Activated naive CD8-positive, alpha-beta T cell treated with anti-CD3 and anti-CD28 coated beads for 36 hours (primary cell): ENCODE results near the gene HOXC10. TPM values are rescaled to one million over a fixed set of nuclear protein-coding genes. Genes with fewer than 3 reads are reported as not detected.
A peak's percentile ranks its signal among the peaks of the same experiment; 100 is the strongest.

Source experiments
- DNase-seq: peaks from one replicate; pipeline ENCODE4 v3.0.0; 2021
- H3K27ac Mint-ChIP-seq: one replicate; pipeline ENCODE4 v1.8.0; 2022; ENCODE audit warnings: mild to moderate bottlenecking, moderate library complexity, mixed read lengths
- H3K27me3 Mint-ChIP-seq: one replicate; pipeline ENCODE4 v1.8.0; 2022; ENCODE audit warnings: mild to moderate bottlenecking, mixed read lengths
- H3K36me3 Mint-ChIP-seq: one replicate; pipeline ENCODE4 v1.8.0; 2021; ENCODE audit warnings: mild to moderate bottlenecking, mixed read lengths
- H3K4me1 Mint-ChIP-seq: one replicate; pipeline ENCODE4 v1.8.0; 2021; ENCODE audit warnings: mixed read lengths
- H3K4me3 Mint-ChIP-seq: one replicate; pipeline ENCODE4 v1.8.0; 2022; ENCODE audit warnings: mild to moderate bottlenecking, moderate library complexity, mixed read lengths
- H3K9me3 Mint-ChIP-seq: one replicate; pipeline ENCODE4 v1.8.0; 2022; ENCODE audit warnings: mixed read lengths
- total RNA-seq, 2 experiments: library from RNA; stranded (reverse); gene quantifications; one replicate each; pipeline ENCODE4 v1.2.3, GENCODE V29; 2021

Gene HOXC10
- total RNA-seq, 2 experiments from 2014 or later = not detected

DNA sequence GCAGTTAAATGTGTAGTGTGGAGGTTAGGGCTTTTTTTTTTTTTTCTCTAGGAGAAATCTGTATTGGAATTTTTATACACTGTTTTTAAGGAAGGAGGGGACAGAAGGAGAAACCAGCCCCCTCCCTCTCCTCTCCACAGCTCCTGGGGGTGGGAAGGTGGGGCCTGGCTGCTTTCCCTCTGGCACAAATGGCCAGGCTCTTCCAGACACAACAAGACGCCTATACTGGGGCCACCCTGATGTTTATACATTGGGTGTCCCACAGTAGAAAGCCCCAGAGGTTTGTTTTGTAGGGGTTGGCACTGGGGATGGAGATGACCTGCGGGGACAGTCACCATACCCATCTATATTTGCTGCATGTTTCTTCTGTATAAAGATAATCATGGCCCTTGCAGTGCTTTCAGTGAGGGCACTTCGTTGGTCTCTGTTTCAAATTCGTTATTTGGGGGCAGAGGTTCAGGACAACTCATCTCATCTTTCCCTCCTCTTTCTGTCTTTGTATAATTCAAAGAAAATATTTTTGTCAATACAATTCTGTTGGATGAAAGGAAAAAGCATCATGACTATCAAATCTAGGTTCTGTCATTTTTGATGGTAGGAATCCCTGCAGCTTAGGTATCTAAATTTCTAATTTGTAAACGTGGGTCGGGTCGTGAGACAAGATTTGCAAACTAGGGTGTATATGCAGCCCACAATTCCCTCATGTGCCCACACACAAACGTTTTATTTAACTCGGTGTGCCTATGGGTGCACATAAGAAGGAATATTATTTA, 7.9 kb upstream of the HOXC10 start:
- H3K36me3 Mint-ChIP-seq = peaks cover 6% of the 10 kb centered on the region
- peaks cover 22% of the 10 kb centered on the region for H3K4me1 Mint-ChIP-seq
- no peak for DNase-seq
- peaks cover 96% of the 10 kb centered on the region for H3K27me3 Mint-ChIP-seq
- no peak overlapping the region for H3K4me3 Mint-ChIP-seq
- H3K27ac Mint-ChIP-seq = no peak overlapping the region
- peaks cover 9% of the 10 kb centered on the region for H3K9me3 Mint-ChIP-seq

DNA sequence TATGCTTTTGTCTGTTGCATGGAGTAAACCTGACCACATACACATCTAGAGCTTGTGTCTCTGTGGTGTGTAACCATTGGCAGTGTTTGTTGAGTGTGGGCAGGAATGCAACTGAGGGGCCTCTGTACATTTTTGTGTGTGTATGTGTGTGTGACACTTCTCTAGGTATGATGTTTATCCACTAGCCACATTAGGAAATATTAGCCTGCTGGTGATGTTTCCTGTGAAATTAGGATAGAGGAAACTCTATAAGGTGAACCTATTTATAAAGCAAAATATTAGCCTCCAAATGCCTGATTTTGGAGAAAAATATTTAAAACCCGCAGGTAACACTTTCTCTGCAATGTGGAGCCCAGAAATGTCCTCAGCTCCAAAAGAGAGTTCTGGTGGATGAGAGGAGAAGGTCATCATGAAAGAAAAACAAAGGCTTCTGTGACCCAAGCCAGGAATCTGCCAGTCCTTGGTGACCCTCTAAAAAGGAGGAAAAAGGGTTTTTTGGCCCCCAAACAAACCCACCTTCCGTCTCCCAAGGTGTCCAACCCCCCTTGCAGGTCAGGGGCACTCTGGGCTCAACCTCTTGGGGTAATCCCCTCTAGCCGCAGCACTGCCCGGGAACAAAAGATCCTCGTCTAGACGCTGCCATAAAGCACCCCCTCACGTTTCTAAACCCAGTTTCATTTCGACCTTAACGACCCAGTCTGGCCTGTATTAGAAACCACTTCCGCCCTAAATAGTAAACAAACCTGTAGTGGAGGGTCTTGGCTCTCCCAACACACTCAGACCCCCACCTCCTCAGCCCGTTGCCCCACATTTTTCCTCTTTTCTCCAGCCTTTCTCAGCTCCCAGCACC, 7.1 kb upstream of the HOXC10 start:
- Mint-ChIP-seq H3K36me3 (peaks cover 6% of the 10 kb centered on the region), H3K4me3 (no peak overlapping the region), H3K27ac (no peak overlapping the region), H3K4me1 (peaks cover 22% of the 10 kb centered on the region), H3K27me3 (peaks cover 96% of the 10 kb centered on the region), H3K9me3 (peaks cover 8% of the 10 kb centered on the region)
- DNase-seq = no peak

DNA sequence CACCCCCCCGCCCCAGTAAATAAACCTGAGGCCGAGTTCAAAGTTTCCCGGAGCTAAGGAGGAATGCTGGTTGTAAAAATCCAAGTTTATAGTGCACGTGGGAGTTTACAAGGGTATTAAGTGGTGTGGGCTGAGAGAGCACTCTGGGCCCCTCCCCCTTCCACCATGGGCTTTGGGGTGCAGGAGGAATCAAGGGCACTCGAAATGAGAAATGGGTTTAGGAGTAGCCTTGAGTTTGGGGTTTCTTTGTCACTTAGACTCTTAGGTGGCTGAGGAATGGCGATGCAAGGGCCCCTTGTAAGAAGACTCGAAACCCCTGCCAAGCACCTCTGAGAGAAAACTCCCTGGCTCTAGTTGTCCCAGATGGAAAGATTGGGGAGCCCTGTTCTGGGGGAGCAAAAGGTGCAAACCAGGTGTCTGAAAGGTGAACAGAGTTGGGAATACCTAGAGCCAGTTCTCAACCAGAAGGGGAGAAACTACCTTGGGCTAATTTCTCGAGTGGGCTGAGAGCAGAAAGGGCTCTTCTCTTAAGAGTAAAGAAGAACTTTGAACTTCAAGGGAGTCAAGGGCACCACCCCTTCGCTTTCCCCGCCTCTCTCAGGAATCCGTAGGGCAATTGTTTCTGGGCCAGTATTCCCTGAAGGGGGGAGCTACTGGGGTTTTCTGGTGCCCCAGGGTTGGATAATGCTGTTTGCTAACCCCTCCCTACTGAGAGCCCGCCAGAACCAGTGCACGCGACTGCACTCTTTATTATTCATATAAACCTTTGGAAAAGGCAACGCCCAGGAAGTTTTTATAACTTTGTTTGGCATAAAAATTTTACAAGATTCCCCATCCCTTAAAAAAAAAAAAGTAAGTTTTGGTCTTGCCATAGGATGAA, 6.2 kb upstream of the HOXC10 start:
- H3K4me3 Mint-ChIP-seq = no peak overlapping the region
- peaks cover 15% of the 10 kb centered on the region for H3K4me1 Mint-ChIP-seq
- peaks cover 3% of the 10 kb centered on the region for H3K9me3 Mint-ChIP-seq
- peaks cover 98% of the 10 kb centered on the region for H3K27me3 Mint-ChIP-seq
- H3K27ac Mint-ChIP-seq = no peak overlapping the region
- DNase-seq = no peak
- no peaks in the 10 kb centered on the region for H3K36me3 Mint-ChIP-seq

DNA sequence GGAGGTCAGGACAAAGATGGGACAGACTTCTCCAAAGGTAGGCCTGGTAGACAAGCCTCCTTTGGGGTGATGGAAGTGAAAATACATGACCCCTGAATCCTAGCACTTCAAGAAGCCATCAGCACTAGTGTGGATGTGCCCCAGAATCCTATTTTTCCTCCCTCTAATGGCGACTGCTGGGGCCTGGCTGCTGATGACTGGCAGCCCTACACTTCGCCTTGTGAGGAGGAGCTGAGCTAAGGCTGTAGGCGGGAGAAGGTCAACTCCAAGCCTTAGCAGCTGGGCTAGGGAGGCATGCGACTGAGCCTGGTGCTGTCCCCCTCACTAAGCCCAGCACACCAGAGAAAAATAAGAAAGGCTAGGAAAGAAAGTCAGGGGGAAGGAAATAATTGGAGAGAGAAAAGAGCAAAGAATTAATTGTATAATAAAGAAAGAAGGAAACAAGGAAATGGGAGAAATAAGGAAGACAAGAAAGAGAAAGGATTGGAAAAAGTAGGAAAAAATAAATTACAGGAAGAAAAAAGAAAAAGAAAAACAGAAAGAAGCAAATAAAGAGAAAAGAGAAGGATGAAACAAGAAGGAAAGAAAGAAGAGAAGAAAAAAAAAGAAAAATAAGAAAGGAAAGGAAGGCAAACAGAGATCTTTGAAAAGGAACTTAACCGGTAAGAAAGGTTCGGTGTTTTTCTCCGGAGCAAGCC, 4.7 kb upstream of the HOXC10 start:
- no peak overlapping the region for H3K27ac Mint-ChIP-seq
- H3K4me3 Mint-ChIP-seq = no peak overlapping the region
- H3K27me3 Mint-ChIP-seq = peaks cover 97% of the 10 kb centered on the region
- H3K36me3 Mint-ChIP-seq = no peaks in the 10 kb centered on the region
- DNase-seq = no peak
- peaks cover 17% of the 10 kb centered on the region for H3K4me1 Mint-ChIP-seq
- H3K9me3 Mint-ChIP-seq = peaks cover 3% of the 10 kb centered on the region

DNA sequence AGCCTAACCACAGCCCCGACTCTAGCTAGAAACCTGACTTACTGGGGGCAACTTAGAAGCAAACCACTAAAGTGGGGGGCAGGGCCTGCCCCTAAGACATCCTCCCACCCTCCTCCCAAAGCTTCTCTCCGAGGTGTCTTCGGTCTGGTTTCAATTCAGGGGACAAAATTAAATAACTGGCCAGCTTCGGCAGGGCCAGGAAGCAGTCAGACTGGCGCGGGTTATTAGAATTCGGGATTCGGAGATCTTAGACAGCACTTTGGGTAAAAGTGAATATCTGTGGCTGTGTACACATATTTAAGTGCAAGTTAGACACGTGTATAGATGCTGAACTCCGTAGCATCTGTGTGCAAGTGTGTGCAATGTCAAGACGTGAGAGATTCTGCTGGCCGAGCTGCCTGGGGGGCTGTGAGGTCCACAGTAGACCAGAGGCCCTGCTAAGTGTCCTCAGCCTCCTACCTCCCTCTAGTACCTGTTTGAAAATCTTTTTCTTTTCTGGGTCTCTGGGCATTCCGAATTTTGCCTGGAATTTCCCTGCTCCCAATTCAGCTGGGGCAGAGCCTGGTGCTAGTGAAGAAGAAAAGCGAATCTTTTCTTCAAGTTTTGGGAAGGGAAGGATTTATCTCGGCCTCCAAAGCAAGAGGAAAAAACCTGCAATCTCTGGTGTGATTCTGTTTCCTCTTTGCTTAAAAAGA, 4.0 kb upstream of the HOXC10 start:
- Mint-ChIP-seq H3K27ac (no peak overlapping the region), H3K27me3 (peaks cover 97% of the 10 kb centered on the region), H3K4me3 (no peak overlapping the region), H3K9me3 (no peaks in the 10 kb centered on the region), H3K36me3 (no peaks in the 10 kb centered on the region), H3K4me1 (peaks cover 17% of the 10 kb centered on the region)
- DNase-seq = no peak

DNA sequence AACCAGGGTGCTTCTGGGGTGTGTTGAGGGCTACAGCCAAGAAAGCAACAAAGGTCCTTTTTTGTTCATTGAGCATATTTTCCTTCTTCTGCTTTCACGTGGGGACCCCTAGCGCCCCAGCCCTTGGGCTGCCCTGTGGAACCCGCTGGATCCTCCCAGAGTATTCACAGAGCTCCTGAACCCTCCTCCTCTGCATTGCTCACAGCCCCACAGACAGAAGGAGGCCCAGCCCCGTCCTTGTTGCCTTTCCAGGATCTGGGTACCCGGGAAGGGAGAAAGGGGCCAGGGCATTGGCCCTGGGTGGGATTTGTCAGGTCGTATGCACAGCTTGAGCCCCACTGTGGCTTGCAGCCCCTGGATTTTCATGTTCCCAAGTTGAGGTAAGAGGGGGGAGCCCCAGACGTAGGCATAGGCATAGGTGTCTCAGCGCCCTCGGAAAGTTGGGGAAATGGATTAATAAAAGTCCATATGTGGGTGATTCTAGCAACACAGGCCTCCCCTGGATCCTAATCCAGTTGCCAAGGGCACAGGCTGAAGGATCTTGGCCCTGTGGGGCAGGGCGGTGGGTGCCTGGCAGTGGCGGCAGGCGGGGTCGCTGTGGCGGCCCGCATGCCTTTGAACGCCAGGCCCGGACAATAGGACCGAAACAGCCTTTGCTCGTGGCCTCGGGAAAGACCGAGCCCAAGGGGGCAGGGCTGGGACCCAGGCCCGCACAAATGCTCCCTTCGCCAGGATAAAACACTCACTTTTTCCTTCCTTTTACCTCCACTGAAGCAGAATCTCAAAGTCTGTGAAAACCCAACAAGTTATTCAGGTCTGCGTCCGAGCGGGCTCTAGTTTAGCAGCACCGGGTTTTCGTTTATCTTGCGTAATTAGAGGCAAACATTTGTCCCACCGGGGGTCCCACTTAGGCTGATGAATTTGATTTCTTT, 3.0 kb upstream of the HOXC10 start:
- H3K27ac Mint-ChIP-seq = no peak overlapping the region
- no peak for DNase-seq
- no peaks in the 10 kb centered on the region for H3K36me3 Mint-ChIP-seq
- H3K9me3 Mint-ChIP-seq = no peaks in the 10 kb centered on the region
- H3K27me3 Mint-ChIP-seq = peaks cover 97% of the 10 kb centered on the region
- peaks cover 20% of the 10 kb centered on the region for H3K4me1 Mint-ChIP-seq
- no peak overlapping the region for H3K4me3 Mint-ChIP-seq

DNA sequence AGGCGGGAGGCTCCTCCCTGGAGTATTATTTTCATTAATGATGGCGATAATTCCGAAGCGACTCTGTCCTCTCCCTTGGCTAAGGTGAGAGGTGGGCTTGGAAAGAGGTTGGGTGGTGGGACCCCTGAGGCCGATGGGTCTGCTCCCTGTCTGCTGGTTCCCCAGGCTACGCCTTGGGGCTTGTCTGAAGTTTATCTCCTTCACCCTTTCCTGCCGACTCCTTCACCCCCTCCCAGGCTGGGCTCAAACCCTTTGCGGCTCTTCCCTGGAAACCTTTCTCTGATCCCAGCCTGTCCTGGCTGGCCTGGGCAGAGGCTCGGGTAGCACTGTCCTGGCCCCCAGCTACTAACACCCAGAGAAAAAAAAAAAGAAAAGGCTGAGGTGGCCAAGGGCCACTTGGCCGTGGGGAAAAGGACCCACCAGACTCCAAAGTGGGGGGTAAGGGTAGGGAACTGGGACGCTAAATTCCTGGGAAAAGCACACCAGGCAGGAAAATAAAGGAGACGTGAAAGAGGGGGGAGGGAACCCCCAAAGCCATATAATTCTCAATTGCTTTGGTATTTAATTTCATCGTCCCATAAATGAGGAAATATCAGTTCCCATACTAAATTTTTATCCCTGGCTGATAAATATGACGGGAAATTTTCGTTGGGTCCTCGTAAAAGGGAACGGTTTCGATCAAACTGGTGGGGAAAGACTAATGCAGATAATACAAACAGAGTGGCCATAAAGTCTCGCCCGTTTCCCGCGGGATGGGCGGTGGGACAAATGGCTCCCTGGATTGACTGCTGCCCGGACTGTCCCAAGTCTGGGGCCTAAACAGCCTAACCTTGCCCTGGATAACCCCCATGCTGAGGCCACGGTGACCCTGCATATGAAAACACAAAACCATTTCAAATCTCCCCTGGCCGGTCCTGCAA, 2.0 kb upstream of the HOXC10 start:
- H3K4me1 Mint-ChIP-seq = peaks cover 19% of the 10 kb centered on the region
- H3K27ac Mint-ChIP-seq = no peak overlapping the region
- no peak overlapping the region for H3K4me3 Mint-ChIP-seq
- peaks cover 97% of the 10 kb centered on the region for H3K27me3 Mint-ChIP-seq
- DNase-seq = no peak
- H3K9me3 Mint-ChIP-seq = no peaks in the 10 kb centered on the region
- H3K36me3 Mint-ChIP-seq = no peaks in the 10 kb centered on the region

DNA sequence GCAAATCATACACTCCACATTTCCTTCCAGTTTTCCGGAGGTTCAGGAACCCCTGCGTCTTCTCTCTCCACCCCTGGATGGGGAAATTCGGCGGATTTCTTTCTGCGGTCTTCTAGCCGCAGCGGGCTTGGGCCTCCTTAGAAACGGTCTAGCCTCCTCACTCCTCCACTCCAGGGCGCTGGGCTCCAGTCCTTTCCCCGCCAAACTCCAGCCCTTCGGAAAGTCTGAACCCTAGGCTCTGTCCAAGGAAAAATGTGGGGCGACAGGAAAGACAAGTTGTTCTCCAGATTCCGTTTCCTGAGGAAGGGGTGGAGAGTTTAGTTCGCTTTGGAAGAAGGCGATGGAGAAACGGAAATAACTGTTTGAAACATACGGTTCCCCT, 1.4 kb upstream of the HOXC10 start:
- Mint-ChIP-seq H3K9me3 (no peaks in the 10 kb centered on the region), H3K4me3 (no peak overlapping the region), H3K4me1 (peaks cover 16% of the 10 kb centered on the region), H3K27me3 (peaks cover 97% of the 10 kb centered on the region), H3K36me3 (no peaks in the 10 kb centered on the region), H3K27ac (no peak overlapping the region)
- DNase-seq = no peak

DNA sequence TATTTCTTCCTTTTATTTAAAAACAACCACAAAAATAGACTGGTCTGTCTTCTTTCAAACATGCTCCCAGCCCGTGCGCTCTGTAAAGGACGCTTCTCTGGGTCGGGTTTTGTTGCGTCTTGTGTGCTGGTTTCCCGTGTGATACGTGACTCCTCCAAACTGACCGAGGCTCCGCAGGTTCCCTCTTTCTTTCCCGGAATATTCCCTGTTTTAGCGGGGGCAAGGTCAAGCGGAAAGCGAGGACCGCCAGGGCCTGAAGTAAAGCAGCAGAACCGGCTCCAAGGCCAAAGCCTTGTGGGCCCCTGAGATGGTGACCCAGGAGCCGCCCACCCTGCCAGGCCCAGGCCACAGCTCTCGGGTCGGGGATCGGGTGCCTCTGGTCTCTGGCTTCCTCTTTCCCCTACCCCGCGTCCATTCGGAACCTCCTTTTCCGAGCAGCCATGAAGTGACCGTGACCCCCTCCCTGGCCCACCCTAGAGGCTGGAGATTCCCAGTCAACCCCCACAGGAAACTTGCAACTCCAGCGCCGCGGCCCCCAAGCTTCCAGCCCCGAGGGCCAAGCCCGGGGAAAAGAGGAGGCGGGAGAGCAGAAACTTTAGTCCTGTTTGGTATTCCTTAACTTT, 885 bp upstream of the HOXC10 start:
- Mint-ChIP-seq H3K27ac (no peak overlapping the region), H3K27me3 (peaks cover 97% of the 10 kb centered on the region), H3K4me1 (peaks cover 18% of the 10 kb centered on the region), H3K4me3 (no peak overlapping the region), H3K36me3 (no peaks in the 10 kb centered on the region), H3K9me3 (no peaks in the 10 kb centered on the region)
- no peak for DNase-seq

DNA sequence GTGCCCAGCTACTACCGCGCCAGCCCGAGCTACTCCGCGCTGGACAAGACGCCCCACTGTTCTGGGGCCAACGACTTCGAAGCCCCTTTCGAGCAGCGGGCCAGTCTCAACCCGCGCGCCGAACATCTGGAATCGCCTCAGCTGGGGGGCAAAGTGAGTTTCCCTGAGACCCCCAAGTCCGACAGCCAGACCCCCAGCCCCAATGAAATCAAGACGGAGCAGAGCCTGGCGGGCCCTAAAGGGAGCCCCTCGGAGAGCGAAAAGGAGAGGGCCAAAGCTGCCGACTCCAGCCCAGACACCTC, 697 bp downstream of the HOXC10 start:
- Mint-ChIP-seq H3K36me3 (no peaks in the 10 kb centered on the region), H3K27me3 (peaks cover 97% of the 10 kb centered on the region), H3K27ac (no peak overlapping the region), H3K9me3 (no peaks in the 10 kb centered on the region), H3K4me3 (peak overlapping the region; percentile 4), H3K4me1 (peaks cover 29% of the 10 kb centered on the region)
- no peak for DNase-seq

DNA sequence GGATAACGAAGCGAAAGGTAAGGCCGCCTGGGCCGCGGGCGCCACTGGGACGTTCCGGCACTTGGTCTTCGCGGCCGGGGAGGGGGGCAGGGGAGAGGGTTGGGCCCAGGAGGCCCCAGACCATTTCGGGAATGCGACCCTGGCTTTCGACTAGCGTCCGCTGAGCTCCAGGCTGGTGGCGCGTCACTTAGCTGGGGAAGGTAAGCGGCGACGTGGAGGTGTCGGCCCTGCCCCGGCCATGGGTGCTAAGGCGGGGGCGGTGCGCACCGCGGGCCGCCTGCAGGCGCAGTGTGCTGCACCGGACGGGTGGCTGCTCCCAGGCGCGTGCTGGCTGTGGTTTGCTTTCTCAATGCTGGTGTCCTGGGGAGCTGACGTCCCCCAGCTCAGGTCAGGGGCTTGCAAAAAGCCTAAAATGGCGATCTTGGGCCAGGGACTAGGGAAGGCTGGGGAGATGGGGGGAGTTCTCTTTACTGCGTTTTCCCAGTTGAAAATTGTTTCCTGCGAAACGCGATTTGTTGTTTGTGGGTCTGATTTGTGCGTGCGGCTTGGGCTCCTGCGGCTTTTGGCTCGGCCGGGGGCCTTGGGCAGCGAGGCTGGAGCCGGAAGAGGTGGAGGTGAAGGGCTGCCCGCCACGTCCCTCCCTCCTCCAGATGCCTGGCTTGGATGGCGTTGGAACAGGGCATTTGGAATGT, 1.2 kb downstream of the HOXC10 start:
- H3K4me3 Mint-ChIP-seq = no peak overlapping the region
- no peak overlapping the region for H3K27ac Mint-ChIP-seq
- H3K4me1 Mint-ChIP-seq = peaks cover 29% of the 10 kb centered on the region
- no peaks in the 10 kb centered on the region for H3K36me3 Mint-ChIP-seq
- H3K27me3 Mint-ChIP-seq = peaks cover 97% of the 10 kb centered on the region
- H3K9me3 Mint-ChIP-seq = no peaks in the 10 kb centered on the region
- DNase-seq = no peak
